D721Med (cell line): ENCODE measurements around the gene CDNF.

Experiments used
- DNase-seq: peaks from one replicate; pipeline ENCODE4 v3.0.0; 2011; ENCODE audit warnings: low spot score; ENCODE audit not compliant: insufficient read length
- FAIRE-seq: peaks from 2 replicates; lab custom pipeline; 2011; peaks lifted over from hg19 to GRCh38; lab: Jason Lieb, UNC
- TF ChIP-seq, protein P1 (sequence below): IDR thresholded peaks from 2 replicates; pipeline ENCODE4 v1.5.1; 2012; ENCODE audit warnings: mild to moderate bottlenecking, control low read depth; ENCODE audit not compliant: insufficient read depth; ENCODE audit errors: missing control alignments

Gene CDNF

DNA sequence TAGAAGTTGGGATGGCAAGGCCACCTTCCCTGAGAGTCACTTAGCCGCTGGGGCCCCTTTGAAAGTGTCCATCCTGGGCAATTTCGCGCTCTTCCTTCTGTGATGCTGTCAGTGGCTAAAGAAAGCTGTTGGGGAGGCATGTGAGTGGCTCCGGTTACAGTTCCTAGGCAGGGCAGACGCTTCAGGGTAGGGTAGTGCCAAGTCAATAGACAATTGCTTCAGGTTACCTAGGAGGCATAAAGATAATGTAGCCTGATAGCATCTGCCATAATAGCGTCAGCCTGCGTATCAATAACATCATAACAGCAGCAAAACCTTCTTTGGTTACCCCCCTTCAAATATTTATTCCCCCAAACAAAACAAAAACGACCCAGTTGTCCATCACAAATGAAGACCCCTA lies 63.0 kb downstream of the CDNF start, which contains the start of gene FAM107B:
Gene FAM107B, minus strand, starts transcription at position 101 of the 400 bp plus-strand sequence. CDS start 234 bp downstream, outside the sequence.
- TF ChIP-seq, protein P1, sequence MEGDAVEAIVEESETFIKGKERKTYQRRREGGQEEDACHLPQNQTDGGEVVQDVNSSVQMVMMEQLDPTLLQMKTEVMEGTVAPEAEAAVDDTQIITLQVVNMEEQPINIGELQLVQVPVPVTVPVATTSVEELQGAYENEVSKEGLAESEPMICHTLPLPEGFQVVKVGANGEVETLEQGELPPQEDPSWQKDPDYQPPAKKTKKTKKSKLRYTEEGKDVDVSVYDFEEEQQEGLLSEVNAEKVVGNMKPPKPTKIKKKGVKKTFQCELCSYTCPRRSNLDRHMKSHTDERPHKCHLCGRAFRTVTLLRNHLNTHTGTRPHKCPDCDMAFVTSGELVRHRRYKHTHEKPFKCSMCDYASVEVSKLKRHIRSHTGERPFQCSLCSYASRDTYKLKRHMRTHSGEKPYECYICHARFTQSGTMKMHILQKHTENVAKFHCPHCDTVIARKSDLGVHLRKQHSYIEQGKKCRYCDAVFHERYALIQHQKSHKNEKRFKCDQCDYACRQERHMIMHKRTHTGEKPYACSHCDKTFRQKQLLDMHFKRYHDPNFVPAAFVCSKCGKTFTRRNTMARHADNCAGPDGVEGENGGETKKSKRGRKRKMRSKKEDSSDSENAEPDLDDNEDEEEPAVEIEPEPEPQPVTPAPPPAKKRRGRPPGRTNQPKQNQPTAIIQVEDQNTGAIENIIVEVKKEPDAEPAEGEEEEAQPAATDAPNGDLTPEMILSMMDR = no peak
- no peak for DNase-seq
- FAIRE-seq = no peak

DNA sequence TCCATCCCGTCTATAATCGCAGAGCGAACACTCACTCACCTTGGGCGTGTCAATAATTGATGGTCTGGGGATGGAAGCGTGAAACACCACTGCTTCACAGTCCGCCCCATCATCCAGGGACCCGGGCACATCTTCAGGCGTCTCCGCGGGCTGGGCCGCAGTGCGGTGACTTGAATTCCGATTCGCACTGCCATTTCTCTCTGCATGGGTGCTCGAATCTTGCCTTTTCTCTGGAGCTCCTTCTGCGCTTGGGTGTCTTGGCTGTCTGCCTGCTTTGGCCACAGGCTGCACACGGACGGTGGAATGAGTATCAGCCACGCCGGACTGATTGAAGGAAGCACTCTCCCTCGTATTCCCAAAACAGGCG lies 63.6 kb downstream of the CDNF start:
- FAIRE-seq = no peak
- TF ChIP-seq, protein P1 = no peak
- no peak for DNase-seq

DNA sequence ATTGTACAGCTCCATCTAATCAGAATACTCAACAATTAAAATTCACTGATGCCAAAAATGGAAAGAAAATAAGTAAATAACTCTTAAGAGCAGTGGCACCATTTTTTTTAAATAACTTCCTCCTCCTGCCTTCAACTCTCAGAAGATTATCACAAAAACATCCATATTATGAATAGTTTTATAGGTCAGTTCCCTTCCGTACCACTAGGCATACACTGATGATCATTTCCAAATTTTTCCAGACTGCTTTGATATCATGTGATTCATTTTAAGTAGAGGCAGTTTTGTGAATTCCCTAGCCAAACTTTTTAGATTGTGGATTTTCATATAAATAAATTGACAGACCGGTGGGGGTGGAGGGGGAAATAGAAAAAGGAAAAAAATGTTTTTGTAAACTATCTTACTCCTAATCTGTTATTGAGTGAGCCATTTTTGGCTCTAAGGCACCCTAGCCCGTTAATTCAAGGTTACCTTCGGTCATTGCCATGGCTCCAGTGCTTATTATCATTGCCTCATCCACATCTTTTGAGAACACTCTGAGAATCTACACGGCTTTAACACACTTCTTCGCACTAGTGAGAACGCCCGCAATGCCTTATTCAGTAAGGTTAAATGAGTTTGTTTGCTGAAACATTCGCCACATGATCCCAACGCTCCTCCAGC lies 64.2 kb downstream of the CDNF start:
- DNase-seq = no peak
- TF ChIP-seq, protein P1 = no peak
- no peak for FAIRE-seq

- DNase-seq (no peak), FAIRE-seq (no peak)
- TF ChIP-seq, protein P1 = no peak
Measured at GRCh38 chr10:14772399-14772798, 65.4 kb downstream of the CDNF start.

GRCh38 chr10:14770927-14771326 lies 66.9 kb downstream of the CDNF start:
- no peak for FAIRE-seq

More at GRCh38 chr10:14770927-14771326, 66.9 kb downstream of the CDNF start:
- DNase-seq = no peak
- TF ChIP-seq, protein P1 = no peak
